ENCODE data around the gene NPAS3.

Gene NPAS3

DNA sequence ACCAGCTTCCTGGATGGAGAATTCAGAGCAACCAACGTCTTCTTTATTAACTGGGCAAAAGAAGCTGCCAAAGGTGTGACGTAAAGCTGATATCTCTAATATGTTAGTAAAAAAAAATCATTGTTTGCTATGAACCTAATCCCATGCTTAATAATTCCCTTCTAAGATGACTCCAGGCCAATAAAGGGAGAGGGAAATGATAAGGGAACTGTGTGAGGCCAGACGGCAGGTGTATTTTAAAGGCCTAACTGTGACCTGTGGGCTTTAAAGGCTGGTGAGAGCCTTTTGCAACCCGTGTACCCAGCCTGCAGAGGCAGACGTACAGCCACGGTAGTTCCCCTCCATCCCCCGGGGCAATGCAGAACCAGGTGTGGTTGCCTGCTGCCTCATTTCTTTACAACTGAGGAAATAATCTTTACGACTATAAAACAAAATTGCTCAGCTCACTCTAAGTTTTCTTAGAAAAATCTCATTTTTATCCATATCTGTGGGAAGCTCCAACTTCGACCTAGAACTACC is 641.6 kb downstream of the NPAS3 start:
- no peak for TF ChIP-seq CTCF (IDR thresholded peaks at IDR 0.05; ENCODE audit: low read depth, low read length, missing control alignments)
- no peak for DNase-seq (ENCODE audit: low read depth)

DNA sequence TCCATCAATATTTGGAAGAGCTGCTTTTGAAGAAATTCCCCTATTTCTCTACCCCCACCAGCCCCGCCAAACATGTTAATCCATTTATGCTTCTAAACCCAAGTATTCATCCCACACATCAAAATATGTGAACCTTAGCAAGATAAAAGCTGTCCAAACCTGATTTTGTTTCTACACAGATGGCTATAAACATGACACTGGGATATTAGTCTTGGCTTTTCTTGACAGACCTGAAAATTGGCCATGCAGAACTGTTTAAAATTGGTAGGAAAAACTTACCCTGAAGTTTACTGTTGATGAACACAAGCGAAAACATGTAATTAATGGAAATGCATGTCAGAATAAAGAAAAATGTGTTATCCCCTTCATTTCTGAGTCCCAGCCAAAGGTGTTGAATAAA is 642.2 kb downstream of the NPAS3 start:
- no peak overlapping the region for H3K4me3 ChIP-seq (ENCODE audit: low read depth, low read length)
- no peak for TF ChIP-seq CTCF (IDR thresholded peaks at IDR 0.05; ENCODE audit: low read depth, low read length, missing control alignments)
- DNase-seq (ENCODE audit: low read depth): no peak

More for the DNA sequence above, 641.6 kb downstream of the NPAS3 start:
- H3K4me3 ChIP-seq (ENCODE audit: low read depth, low read length): no peak overlapping the region

GRCh38 chr14:33584697-33585096 is 646.0 kb downstream of the NPAS3 start:
- H3K4me3 ChIP-seq (ENCODE audit: low read depth, low read length): no peak overlapping the region
- TF ChIP-seq CTCF (IDR thresholded peaks at IDR 0.05; ENCODE audit: low read depth, low read length, missing control alignments): no peak
- no peak for DNase-seq (ENCODE audit: low read depth)

DNA sequence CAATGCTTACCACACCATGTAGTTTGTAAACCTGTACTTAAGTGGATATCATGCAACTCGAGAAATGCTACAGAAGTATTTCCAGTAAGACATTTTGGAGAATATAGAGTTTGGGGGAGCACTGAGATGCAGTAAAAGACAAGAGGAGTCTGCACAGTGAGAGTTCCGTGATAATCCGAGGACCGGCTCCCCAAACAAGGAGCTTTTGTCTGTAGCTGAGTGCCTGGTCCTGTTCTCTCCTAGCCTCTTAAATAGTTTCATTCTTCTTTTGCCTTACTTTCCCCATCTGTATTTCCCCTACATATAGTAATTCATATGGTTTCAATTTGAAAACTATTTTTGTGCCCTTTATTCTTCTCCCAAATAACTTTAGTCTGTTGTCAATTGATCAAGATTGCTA is 648.1 kb downstream of the NPAS3 start:
- DNase-seq (ENCODE audit: low read depth): no peak
- no peak overlapping the region for H3K4me3 ChIP-seq (ENCODE audit: low read depth, low read length)
- TF ChIP-seq CTCF (IDR thresholded peaks at IDR 0.05; ENCODE audit: low read depth, low read length, missing control alignments): no peak

- no peak for DNase-seq (ENCODE audit: low read depth)
- no peak overlapping the region for H3K4me3 ChIP-seq (ENCODE audit: low read depth, low read length)
- no peak for TF ChIP-seq CTCF (IDR thresholded peaks at IDR 0.05; ENCODE audit: low read depth, low read length, missing control alignments)
Measured at GRCh38 chr14:33587791-33588190, 649.1 kb downstream of the NPAS3 start.

GRCh38 chr14:33588771-33589170 is 650.1 kb downstream of the NPAS3 start:
- H3K4me3 ChIP-seq (ENCODE audit: low read depth, low read length): no peak overlapping the region
- no peak for TF ChIP-seq CTCF (IDR thresholded peaks at IDR 0.05; ENCODE audit: low read depth, low read length, missing control alignments)
- no peak for DNase-seq (ENCODE audit: low read depth)

DNA sequence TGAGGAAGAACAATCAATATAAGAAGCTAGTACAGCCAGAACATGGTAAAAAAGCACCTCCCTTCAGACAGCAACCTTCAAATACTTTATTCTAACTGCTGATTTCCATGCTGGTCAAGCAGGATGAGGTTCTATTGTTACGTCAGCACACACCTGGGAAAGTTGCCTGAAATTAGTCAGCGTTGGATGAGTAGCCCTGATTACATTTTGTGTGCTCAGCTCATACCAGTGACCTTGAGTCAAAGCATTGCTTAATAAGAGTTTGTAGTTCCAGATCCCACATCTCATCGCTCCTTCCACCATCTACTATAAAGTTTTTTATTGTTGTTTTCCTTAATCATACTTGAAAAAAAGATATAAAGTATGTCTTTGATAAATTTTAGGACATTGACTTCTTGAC is 650.7 kb downstream of the NPAS3 start:
- no peak for DNase-seq (ENCODE audit: low read depth)
- no peak overlapping the region for H3K4me3 ChIP-seq (ENCODE audit: low read depth, low read length)
- TF ChIP-seq CTCF (IDR thresholded peaks at IDR 0.05; ENCODE audit: low read depth, low read length, missing control alignments): no peak
